Sigmoid colon (tissue), 3 donors: ENCODE data around the gene COL8A1.

ENCODE experiments used
- POLR2A ChIP-seq, 2 donors: fragments of 450-650 bp; IDR thresholded peaks; one replicate each; pipeline ENCODE4 v1.6.1; 2016; ENCODE audit warnings: antibody characterized with exemption in 2 of 2, mild to moderate bottlenecking in 2 of 2, moderate library complexity in 2 of 2
- TF ChIP-seq, protein P1 (sequence below), 4 experiments: fragments of 450-650 bp in 3 of 4; fragments of 200-600 bp in 1 of 4; IDR thresholded peaks; one replicate each; pipeline ENCODE4 v1.5.1; 2016 to 2019; ENCODE audit warnings: antibody characterized with exemption in 4 of 4, mild to moderate bottlenecking in 3 of 4, moderate library complexity in 2 of 4

- TF ChIP-seq, protein P1, sequence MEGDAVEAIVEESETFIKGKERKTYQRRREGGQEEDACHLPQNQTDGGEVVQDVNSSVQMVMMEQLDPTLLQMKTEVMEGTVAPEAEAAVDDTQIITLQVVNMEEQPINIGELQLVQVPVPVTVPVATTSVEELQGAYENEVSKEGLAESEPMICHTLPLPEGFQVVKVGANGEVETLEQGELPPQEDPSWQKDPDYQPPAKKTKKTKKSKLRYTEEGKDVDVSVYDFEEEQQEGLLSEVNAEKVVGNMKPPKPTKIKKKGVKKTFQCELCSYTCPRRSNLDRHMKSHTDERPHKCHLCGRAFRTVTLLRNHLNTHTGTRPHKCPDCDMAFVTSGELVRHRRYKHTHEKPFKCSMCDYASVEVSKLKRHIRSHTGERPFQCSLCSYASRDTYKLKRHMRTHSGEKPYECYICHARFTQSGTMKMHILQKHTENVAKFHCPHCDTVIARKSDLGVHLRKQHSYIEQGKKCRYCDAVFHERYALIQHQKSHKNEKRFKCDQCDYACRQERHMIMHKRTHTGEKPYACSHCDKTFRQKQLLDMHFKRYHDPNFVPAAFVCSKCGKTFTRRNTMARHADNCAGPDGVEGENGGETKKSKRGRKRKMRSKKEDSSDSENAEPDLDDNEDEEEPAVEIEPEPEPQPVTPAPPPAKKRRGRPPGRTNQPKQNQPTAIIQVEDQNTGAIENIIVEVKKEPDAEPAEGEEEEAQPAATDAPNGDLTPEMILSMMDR (IDR thresholded peaks at IDR 0.05), result no peak
- no peak for TF ChIP-seq POLR2A (IDR thresholded peaks at IDR 0.05)
Observed at GRCh38 chr3:99710094-99710493, 71.7 kb downstream of the COL8A1 start.
